Coronary artery (tissue), 2 donors: ENCODE results near the gene ZNF385B.

ENCODE experiments used
- DNase-seq: peaks from one replicate; pipeline ENCODE4 v3.0.0-alpha.2; 2017; ENCODE audit warnings: low spot score
- H3K27ac ChIP-seq, 2 donors: fragments of 200-600 bp; sonication (generic); one replicate each; pipeline ENCODE4 v1.5.1; 2016 to 2019
- H3K4me3 ChIP-seq: fragments of 200-600 bp; sonication (generic); 2 replicates; pipeline ENCODE4 v1.5.1; 2016; ENCODE audit warnings: mild to moderate bottlenecking, moderate library complexity
- CTCF ChIP-seq: fragments of 200-600 bp; sonication (generic); IDR thresholded peaks from one replicate; pipeline ENCODE4 v1.5.1; 2019; ENCODE audit warnings: antibody characterized with exemption

ZNF385B gene

DNA sequence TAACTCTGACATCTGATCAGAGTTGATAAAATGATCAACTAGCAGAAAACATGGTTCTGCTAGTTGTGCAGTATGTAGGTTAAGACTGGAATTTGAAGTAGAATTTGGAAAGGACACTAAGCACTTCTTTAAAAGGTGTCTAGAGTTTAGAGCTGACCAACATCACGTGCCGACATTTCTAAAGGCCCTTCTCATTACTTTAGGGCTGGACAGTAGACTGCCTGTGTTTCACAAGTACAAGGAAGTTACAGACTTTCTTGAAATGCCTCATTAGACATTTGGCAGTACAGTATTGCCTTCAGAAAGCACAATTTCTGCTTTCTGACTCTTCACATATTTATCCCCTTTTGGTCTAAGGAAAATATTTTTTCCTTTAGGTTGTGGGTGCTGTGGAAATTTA lies 255.3 kb downstream of the ZNF385B start:
- TF ChIP-seq CTCF = no peak
- no peak for DNase-seq
- no peak overlapping the region for H3K4me3 ChIP-seq
- H3K27ac ChIP-seq = no peak overlapping the region

- DNase-seq = no peak
- no peak for TF ChIP-seq CTCF
- H3K27ac ChIP-seq = no peak overlapping the region
- H3K4me3 ChIP-seq = no peak overlapping the region
Measured at GRCh38 chr2:179605341-179605740, 256.1 kb downstream of the ZNF385B start.

GRCh38 chr2:179604598-179604997 lies 256.8 kb downstream of the ZNF385B start:
- no peak overlapping the region for H3K4me3 ChIP-seq
- H3K27ac ChIP-seq = no peak overlapping the region
- no peak for TF ChIP-seq CTCF
- no peak for DNase-seq

- TF ChIP-seq CTCF = no peak
- no peak overlapping the region for H3K4me3 ChIP-seq
- no peak for DNase-seq
- no peak overlapping the region for H3K27ac ChIP-seq
Measured at GRCh38 chr2:179602452-179602851, 259.0 kb downstream of the ZNF385B start.

GRCh38 chr2:179596018-179596417 lies 265.4 kb downstream of the ZNF385B start:
- no peak for DNase-seq
- no peak overlapping the region for H3K27ac ChIP-seq
- H3K4me3 ChIP-seq = no peak overlapping the region
- TF ChIP-seq CTCF = no peak

GRCh38 chr2:179595284-179595683 lies 266.1 kb downstream of the ZNF385B start:
- H3K27ac ChIP-seq = no peak overlapping the region
- no peak for TF ChIP-seq CTCF
- DNase-seq = no peak
- H3K4me3 ChIP-seq = no peak overlapping the region

DNA sequence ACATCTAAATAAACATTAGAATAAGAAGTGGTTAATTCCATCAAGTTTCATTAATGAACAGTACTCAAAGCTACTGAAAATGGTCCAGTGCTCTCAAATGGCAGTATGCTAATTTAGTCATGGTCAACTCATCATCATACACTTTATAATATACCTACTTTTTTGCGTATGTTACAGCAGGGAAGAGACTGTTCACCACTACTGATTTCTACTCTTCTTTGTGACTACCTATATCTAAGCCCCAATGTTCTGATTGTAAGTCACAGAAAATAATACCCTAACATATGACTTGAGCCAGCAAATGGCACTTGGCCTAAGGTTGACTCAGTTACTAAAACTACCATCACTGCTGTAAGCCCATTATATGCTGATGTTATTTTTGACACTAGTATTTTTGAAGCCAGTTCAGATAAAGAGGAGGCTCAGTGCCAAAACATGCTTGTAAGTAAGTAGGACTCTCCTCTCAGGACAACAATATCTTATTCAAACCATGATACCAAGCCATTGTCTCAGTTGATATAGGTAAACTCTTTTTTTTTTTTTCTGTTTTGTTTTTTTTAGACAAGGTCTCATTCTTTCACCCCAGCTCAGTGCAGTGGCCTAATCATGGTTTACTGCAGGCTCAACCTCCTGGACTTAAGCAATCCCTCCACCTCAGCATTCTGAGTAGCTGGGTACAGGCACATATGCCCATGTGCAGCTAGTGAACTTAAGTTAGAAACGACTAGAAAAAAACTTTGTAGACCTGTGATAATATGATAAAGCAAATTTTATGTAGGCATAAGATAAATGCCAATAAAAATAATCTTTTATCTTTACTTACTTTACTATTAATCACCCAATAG lies 266.9 kb downstream of the ZNF385B start:
- DNase-seq = no peak
- no peak overlapping the region for H3K27ac ChIP-seq
- TF ChIP-seq CTCF = no peak
- no peak overlapping the region for H3K4me3 ChIP-seq
